IPS-18a (cell line): Measurements from ENCODE around the gene PGAM5.

Experiments
- H3K27ac ChIP-seq: one replicate; pipeline ENCODE4 v1.5.1; 2013; ENCODE audit warnings: low read length
- H3K27me3 ChIP-seq: one replicate; pipeline ENCODE4 v1.6.1; 2013; ENCODE audit warnings: mild to moderate bottlenecking, low read length; ENCODE audit not compliant: control insufficient read depth, insufficient read depth
- H3K36me3 ChIP-seq: one replicate; pipeline ENCODE4 v1.6.1; 2013; ENCODE audit warnings: low read depth, low read length; ENCODE audit not compliant: control insufficient read depth
- H3K4me1 ChIP-seq: one replicate; pipeline ENCODE4 v1.6.1; 2013; ENCODE audit warnings: low read depth, low read length; ENCODE audit not compliant: control insufficient read depth
- H3K4me3 ChIP-seq: one replicate; pipeline ENCODE4 v1.5.1; 2013; ENCODE audit warnings: low read length
- H3K9ac ChIP-seq: one replicate; pipeline ENCODE4 v1.6.1; 2013; ENCODE audit warnings: mild to moderate bottlenecking, low read length, moderate library complexity
- H3K9me3 ChIP-seq: one replicate; pipeline ENCODE4 v1.6.1; 2013; ENCODE audit warnings: low read depth, low read length; ENCODE audit not compliant: control insufficient read depth

The PGAM5 gene

DNA sequence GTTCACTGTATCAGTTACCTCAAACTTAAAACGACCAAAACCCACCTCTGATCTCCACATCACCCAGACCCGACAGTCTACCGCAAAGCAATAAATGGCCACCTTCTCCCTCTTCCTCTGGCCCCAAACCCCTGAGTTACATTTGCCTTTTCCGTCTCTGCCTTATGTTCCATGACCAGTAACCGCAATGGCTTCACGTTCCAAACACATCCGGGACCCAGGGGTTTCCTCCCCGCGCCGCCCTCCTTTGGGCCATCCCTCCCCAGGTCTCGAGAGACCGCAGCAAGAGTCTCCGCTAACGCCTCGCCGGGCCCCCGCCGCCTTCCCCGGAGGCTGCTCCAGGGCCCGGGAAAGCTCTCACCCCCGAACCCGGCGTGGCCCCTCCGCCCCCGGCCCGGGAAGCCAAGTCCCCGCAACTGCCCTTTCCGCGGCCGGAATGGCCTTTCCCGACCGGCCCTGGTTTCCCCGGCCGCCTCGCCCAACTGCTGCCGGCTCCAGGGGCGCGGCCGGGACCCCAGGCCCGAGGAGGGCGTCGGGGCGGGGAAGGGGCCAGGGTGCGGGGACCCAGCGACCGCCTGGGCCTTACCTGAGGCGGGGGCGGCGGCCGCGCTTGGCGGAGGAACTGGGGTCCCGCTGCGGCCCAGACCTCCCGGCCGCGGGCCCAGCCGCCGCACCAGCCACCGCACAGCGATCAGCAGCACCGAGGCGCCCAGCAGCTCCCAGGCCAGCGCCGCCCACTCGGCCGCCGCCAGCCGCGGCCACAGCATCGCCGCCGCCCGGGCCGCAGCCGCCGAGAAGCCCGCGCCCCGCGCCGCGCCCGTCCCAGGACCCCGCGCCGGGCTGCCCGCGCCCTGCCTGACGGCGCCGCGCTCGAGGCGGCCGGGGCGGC, 50.6 kb downstream of the PGAM5 start, which contains the start of gene ANKLE2:
ANKLE2 (minus strand) TSS at position 801 of the 889 bp plus-strand sequence; CDS start at position 767, 34 bp downstream.
- Histone ChIP-seq H3K36me3 (peaks cover 4% of the 10 kb centered on the region), H3K27me3 (no peaks in the 10 kb centered on the region), H3K27ac (no peak within 1 kb of the TSS), H3K9ac (peak within 1 kb of the TSS; percentile 83), H3K4me3 (peak within 1 kb of the TSS; percentile 81), H3K4me1 (peaks cover 5% of the 10 kb centered on the region), H3K9me3 (no peaks in the 10 kb centered on the region)

DNA sequence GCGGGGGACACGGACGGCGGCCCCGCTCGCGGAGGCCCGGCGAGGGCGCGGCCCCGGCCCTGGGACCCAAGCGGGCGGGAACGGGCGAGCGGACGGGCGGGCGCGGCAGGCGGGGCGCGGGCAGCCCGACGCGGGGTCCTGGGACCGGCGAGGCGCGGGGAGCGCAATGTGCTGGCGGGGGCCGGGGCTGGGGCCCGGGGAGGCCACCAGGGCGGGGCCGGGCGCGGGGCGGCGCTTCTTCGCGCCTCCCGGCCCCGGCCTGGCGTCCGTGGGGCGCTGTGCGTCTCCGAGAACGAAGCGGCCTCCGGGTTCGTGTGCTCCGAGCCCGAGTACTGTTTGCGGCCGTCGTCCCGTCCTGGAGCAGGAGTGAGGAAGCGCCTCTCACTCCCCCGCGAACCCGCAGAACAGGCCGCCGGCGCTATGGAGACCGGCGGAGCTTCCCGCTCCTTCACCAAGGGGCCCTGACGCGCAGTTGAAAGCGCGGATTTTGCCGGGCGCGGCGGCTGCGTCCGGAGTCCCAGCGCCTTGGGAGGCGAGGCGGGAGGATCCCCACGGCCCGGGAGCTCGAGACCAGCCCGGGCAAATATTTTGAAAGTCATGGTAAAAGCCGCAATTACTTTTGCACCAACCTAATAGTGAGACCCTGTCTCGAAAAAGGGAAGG, 51.4 kb downstream of the PGAM5 start:
- H3K9ac ChIP-seq: peak overlapping the region; percentile 83
- peak overlapping the region; percentile 58 for H3K4me3 ChIP-seq
- peaks cover 4% of the 10 kb centered on the region for H3K36me3 ChIP-seq
- H3K9me3 ChIP-seq: no peaks in the 10 kb centered on the region
- H3K4me1 ChIP-seq: peaks cover 5% of the 10 kb centered on the region
- H3K27ac ChIP-seq: no peak overlapping the region
- H3K27me3 ChIP-seq: no peaks in the 10 kb centered on the region

DNA sequence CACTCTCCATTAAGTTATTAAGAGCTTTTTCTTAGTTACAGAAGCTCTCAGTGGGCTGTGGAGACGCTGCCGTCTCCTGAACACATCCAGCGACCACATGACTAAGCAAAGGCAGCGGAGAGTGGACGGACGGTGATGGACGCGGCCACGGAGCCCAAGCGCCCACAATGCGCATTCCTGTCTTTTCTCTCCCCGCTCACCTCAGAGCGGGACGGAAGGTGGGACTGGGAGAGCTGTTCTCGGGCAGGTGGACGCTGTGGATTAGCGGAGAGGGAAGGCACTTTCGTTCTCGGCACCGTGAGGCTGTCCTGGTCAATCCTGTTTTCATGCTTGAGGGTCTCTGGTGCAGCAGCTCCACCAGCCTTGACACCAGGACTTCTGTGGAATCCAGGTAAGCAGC, 53.6 kb downstream of the PGAM5 start:
- Histone ChIP-seq H3K27ac (no peak overlapping the region), H3K27me3 (no peaks in the 10 kb centered on the region), H3K4me3 (no peak overlapping the region), H3K4me1 (peaks cover 5% of the 10 kb centered on the region), H3K9me3 (no peaks in the 10 kb centered on the region), H3K36me3 (no peaks in the 10 kb centered on the region), H3K9ac (no peak overlapping the region)

DNA sequence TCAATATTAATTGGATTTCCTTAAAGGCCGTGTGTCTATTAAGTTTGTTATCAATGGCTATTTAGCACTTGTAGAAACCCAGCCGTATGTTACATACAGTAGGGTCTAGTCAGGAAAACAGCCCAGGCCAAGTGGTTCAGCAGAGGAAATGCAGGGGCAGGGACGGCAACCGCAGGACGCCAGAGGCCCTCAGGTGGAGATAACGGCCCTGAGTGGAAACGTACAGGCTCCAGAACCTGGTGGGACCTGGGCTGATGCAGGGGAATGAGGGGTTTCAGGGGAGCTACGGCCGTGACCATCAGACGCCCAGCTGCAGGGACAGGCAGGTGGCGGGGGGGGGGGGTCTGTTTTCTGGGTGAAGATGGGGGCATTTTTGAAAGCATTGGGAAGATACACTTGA, 54.7 kb downstream of the PGAM5 start:
- no peaks in the 10 kb centered on the region for H3K9me3 ChIP-seq
- H3K4me3 ChIP-seq: no peak overlapping the region
- H3K36me3 ChIP-seq: no peaks in the 10 kb centered on the region
- H3K27me3 ChIP-seq: no peaks in the 10 kb centered on the region
- H3K4me1 ChIP-seq: peaks cover 3% of the 10 kb centered on the region
- no peak overlapping the region for H3K27ac ChIP-seq
- H3K9ac ChIP-seq: no peak overlapping the region

DNA sequence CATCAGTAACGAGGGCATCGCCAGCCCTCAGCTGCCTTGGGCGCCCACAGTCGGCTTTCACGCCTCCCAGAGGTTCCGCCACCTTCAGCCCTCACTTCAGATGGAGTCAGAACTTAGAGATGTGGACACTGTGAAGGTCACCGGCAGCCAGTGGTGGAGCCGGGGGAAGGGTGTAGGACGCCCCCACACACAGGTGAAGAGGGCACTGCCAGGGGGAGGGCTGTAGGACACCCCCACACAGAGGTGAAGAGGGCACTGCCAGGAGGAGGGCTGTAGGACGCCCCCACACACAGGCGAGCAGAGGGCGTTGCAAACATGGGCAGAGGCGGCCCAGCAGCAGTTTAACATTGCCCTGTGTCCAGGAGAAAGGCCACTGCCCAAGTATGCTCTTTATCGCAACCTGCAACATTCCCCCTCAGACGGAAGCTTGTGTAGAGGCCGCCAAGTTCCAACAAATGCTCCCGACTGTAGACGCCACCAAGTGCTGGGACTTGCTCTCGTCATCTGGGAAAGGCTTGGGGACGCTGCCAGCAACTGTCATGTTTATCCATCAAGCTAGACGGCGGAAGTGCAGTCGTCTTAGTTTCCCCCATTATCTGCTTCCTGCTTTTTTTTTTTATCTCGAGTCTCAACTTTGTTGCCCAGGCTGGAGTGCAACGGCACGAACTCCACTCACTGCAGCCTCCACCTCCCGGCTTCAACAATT, 55.9 kb downstream of the PGAM5 start:
- no peak overlapping the region for H3K9ac ChIP-seq
- H3K27ac ChIP-seq: no peak overlapping the region
- H3K4me1 ChIP-seq: no peaks in the 10 kb centered on the region
- H3K27me3 ChIP-seq: no peaks in the 10 kb centered on the region
- no peaks in the 10 kb centered on the region for H3K9me3 ChIP-seq
- no peaks in the 10 kb centered on the region for H3K36me3 ChIP-seq
- H3K4me3 ChIP-seq: no peak overlapping the region

DNA sequence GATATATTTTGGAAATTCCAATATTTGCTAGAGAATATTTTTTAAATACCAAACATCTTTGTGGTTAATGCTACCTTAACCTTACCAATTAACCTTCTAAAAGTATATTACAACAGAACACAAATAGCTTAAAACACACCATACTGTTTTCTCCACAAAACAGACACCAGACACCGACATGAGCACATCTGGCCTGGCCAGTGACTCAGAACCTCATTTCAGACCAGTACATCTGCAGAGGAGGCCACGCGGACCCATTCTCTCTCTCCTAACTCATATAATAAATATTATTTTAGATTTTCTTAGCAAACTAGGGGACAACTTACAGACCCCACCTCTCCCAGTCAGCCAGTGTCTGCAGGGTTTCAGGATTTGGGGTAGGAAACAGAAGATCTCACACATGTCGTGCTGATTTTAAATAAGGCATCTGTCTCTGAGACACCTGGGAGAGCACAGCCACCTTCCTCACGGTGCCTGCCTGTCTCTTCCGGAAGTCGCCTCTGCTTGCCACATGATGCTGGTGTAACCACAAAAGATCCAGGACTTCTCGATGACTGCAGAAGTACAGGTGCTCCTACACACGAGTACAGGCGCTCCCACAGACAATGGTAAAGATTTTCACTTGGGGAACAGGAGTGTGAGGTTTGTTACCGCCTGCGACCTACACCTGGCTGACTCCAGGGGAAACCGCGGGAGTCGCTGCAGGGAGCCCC, 60.6 kb downstream of the PGAM5 start:
- no peaks in the 10 kb centered on the region for H3K27me3 ChIP-seq
- no peaks in the 10 kb centered on the region for H3K9me3 ChIP-seq
- no peak overlapping the region for H3K4me3 ChIP-seq
- H3K9ac ChIP-seq: no peak overlapping the region
- no peak overlapping the region for H3K27ac ChIP-seq
- peaks cover 28% of the 10 kb centered on the region for H3K36me3 ChIP-seq
- no peaks in the 10 kb centered on the region for H3K4me1 ChIP-seq
